HG03558 (cell line): ENCODE measurements around the gene CERS2.

Source experiments
- ATAC-seq: cut with Tn5 transposase; IDR thresholded peaks from one replicate; pipeline ENCODE4 v1.9.1; 2021; ENCODE audit warnings: moderate number of reproducible peaks; ENCODE audit not compliant: unreplicated experiment; ENCODE audit errors: extremely low read depth

Gene CERS2

GRCh38 chr1:150999051-150999674 lies 24.5 kb upstream of the CERS2 start:
- ATAC-seq = no peak

GRCh38 chr1:150997949-150998348 lies 23.3 kb upstream of the CERS2 start:
- no peak for ATAC-seq

- ATAC-seq = no peak
Observed at GRCh38 chr1:150997126-150997872, 22.7 kb upstream of the CERS2 start.

GRCh38 chr1:150995896-150996295 lies 21.3 kb upstream of the CERS2 start:
- ATAC-seq = no peak

GRCh38 chr1:150995460-150995859 lies 20.8 kb upstream of the CERS2 start:
- no peak for ATAC-seq

DNA sequence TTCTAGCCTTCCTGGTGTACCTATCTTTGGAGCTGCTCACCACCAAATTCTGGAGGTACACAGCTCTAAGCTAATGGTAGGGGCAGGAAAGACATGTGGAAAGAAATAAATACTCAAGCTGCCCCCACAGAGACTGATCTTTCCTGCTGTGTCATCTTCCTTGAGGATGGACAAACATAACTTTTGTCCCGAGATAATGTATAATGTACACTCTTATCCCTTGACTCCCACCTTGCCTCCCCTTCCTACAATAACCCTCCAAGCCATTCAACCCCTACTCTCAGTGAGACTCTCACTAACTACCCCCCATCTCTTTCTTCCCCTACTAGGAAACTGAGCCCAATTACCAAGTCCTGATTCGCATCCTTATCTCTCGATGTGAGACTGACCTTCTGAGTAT lies 19.6 kb upstream of the CERS2 start:
- ATAC-seq = no peak

- ATAC-seq = no peak
Observed at GRCh38 chr1:150992626-150993025, 18.0 kb upstream of the CERS2 start.

DNA sequence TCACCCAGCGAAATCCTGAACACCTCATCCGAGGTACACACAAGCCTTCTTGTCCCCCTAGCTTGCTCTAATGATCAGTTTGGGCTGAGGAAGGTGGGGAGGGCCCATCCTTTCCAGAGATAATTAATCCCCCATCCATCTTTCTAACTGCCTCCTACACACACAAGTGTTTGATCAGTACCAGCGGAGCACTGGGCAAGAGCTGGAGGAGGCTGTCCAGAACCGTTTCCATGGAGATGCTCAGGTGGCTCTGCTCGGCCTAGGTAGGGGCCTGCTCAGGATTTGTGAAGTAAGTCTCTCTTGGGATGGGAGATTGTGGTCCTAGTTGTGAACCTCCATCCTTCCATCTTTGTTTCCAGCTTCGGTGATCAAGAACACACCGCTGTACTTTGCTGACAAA lies 13.3 kb upstream of the CERS2 start:
- ATAC-seq = no peak

- no peak for ATAC-seq
Observed at GRCh38 chr1:150985179-150985825, 10.7 kb upstream of the CERS2 start.

DNA sequence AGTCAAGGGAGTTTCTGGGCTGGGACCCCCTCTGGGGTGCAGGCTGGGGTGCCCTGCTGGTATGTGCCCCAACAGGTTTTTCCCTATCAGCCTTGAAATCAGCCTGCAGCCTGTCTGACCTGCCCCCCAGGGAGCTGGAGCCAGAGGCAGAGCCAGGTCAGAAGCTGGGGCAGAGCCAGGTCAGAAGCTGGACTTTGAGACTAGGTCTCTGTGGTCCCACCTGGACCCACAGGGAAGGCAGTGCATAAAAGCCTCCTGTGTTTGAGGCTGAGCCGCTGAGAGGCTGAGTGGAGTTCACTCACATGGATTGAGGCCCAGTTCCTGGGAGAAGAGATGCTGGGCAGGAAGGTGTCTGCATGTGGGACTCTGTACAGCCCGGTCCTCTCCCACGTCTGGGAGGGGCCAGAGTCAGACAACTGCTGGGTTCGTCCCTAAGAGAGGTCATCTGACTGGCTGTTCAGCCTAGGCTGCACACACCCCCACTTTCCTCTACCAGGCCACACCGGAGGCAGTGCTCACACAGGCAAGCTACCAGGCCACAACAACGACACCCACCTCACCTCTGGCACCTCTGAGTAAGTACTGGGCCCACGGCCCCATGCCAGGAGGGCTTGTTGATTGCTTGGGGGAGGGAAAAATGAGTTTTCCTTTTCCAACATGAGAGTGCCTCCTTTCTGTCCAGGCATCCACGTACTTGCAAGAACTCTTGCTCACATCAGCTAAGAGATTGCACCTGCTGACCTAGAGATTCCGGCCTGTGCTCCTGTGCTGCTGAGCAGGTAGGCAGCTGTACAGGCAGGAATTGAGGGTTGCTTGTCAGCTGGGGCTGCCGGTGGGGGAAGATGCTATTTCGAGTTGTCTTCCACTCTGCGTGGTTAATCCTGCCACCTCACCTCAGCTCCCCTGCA lies 7.4 kb upstream of the CERS2 start, which contains the start of gene ANXA9:
Gene ANXA9, plus strand, starts transcription at position 488 of the 908 bp plus-strand sequence. CDS start 814 bp downstream, outside the sequence.
- no peak for ATAC-seq

- ATAC-seq = no peak
Observed at GRCh38 chr1:150981177-150981804, 6.7 kb upstream of the CERS2 start.

DNA sequence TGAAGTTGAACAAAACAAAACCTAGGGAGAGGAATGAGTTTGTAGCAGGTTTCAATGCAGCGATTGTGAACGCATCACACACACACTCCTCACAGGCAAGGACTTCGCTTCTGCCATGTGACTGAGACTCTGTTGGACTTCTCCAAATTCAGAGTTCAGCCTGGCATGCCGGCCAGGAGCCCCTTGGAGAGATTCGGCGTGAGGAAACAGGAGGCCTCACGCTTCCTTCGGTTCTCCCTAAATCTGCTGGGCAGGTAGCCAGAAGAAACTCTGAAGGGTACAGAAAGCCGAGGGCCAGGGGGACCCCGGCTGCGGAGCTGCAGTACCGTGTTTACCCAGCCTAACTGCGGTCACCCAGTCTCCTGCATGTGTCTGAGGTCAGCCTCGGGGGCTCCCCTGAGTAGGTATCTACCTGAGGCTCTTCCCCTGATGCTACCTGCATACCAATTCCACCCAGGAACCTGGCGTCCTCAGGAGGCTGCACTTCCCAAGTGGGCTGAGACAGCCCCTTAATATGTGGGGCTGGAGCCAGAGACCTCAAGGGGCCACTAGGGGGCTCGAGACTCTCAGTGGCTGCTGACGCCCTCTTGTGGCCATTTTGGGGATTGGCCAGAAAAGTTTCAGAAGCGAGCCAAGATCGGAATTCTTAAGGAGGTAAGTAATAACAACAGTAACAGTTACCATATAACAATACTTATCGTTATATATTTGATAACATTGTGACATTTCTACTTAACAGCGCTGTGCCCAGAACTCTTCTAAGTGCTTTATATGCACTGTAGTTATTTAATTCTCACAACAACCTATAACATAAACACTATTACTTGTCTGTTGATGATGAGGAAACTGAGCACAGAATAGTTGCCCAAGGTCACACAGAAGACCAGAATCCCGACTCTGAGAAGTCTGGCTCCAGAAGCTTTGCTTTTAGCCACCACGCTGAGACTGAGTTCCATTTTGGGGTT lies 4.7 kb upstream of the CERS2 start:
- no peak for ATAC-seq

GRCh38 chr1:150976879-150977694 lies 2.5 kb upstream of the CERS2 start:
- ATAC-seq = no peak

- ATAC-seq = no peak
Observed at GRCh38 chr1:150976401-150976821, 1.8 kb upstream of the CERS2 start.

DNA sequence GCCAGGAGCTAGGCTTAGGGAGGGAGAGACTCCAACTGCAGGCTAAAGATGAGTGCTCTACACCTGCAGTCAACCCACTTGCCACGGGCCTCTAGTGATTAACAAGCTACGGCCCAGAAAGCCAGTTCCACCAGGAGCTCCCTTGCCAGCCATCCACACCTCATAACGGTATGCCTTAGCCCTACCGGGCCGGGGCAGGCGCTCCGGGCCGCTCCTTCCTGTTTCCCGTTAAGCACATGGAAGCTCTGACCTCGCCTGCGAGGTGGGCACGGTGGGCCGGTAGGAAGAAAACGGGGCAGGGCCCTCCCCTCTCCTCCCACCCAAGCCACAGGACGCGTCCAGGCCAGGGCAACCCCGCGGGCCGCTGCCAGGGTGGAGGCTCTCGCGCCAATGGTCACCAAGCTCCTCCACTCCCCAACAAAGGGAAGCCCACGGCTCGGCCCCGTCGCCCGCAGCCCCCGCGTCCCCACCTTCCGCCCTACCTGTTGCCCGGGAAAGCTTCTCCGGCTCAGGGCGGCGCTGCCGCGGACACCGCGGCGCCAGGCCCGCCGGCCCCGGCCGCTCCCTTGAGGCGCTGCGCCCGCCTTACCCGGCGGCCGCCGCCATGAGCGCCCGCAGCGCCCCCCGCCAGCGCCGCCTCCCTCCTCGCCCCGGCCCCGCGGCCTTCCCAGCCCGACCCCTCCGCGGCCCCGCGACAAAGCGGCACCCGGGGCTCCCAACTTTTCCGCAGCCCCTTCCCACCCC lies 627 bp downstream of the CERS2 start:
- ATAC-seq = no peak

GRCh38 chr1:150973258-150973835 lies 1.3 kb downstream of the CERS2 start:
- no peak for ATAC-seq

DNA sequence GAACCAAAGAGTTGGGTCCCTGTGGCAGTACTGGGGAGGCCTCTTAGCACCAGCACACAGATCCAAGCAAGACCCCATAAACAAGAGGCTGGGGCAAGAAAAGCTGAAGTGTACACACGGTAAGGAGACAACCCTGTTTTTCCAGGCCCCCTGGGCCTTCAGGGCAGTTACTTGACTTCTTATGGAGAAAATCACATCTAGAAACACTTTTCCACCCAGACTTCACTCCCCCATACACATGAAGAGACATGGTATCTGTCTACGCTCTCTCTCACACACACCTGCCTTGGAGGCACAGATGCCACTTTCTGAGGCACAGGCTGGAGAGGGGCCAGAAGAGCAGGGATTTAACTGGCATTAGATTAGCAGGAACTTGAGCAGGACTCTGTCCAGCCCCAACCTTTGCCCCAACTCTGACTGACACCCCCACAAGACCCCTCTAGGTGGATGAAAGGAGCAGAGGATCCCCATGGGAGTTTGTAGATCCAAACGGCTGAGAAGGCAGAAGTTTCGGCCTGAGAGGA lies 2.2 kb downstream of the CERS2 start:
- no peak for ATAC-seq
